GM23248 (cell line): ENCODE data around the gene JMJD7.

ENCODE experiments used
- EZH2 ChIP-seq: fragments of 200-600 bp; sonication (generic); IDR thresholded peaks from 2 replicates; pipeline ENCODE4 v1.6.1; 2018; ENCODE audit warnings: antibody characterized with exemption, mild to moderate bottlenecking; ENCODE audit not compliant: insufficient read depth, poor library complexity, severe bottlenecking
- EZH2phosphoT487 ChIP-seq: fragments of 200-600 bp; sonication (generic); IDR thresholded peaks from 2 replicates; pipeline ENCODE4 v1.6.1; 2018; ENCODE audit warnings: antibody characterized with exemption, moderate library complexity, mild to moderate bottlenecking, low read depth; ENCODE audit not compliant: insufficient read depth

GRCh38 chr15:41790756-41791546 lies 36.9 kb upstream of the JMJD7 start:
- no peak for TF ChIP-seq EZH2
- TF ChIP-seq EZH2phosphoT487: no peak
